ENCODE data around the gene ARHGAP19. TPM values are rescaled to one million over a fixed set of nuclear protein-coding genes. Genes with fewer than 3 reads are reported as not detected.

The ARHGAP19 gene
- total RNA-seq, 1 donor from 2014 or later: 27.8 TPM

DNA sequence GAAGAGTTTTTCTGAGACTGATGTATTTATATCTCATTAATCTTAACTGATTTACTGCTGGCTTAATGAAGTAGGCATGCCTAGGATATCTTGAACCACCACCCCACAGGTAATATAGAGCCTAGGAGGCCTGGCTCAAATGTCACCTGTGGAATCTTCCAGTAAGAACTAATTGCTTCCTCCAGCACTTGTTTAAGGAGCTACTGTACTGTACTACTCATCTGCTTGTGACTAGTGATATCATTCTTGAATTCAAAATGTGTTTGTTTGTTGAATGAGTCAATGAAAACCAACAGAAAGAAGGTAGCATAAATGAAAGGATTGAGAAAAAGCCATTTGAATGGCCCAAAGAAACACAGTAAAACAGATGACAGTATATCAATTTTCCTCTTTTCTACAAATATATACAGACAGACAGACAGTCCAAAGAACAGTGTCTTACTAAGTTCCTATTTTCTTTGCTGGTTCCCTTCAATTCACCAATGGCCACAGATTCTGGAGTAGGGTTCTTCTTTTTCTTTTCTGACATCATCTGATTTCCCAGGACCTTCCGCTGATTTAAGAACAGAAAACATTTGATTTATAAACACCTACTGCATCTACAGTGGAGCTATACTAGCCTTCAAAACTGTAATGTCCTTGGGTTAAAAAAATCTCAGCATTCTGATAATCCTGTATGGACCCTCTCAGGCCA, 63.0 kb downstream of the ARHGAP19 start:
- Mint-ChIP-seq H3K27me3 (ENCODE audit: insufficient read depth) (no peaks in the 10 kb centered on the region), H3K36me3 (ENCODE audit: low read depth) (peaks cover 38% of the 10 kb centered on the region), H3K27ac (no peak overlapping the region), H3K4me3 (no peak overlapping the region), H3K4me1 (ENCODE audit: low read depth) (peaks cover 20% of the 10 kb centered on the region), H3K9me3 (no peaks in the 10 kb centered on the region)
- DNase-seq (ENCODE audit: low spot score): no peak
- intact Hi-C loops (cut with micrococcal nuclease): loop anchor here (2.0 kb wide), 1 partner anchor 33 kb away; no protein-coding TSS in a partner anchor

GRCh38 chr10:97228775-97229157, 63.7 kb downstream of the ARHGAP19 start:
- Mint-ChIP-seq H3K36me3 (ENCODE audit: low read depth) (peaks cover 39% of the 10 kb centered on the region), H3K27me3 (ENCODE audit: insufficient read depth) (no peaks in the 10 kb centered on the region), H3K9me3 (no peaks in the 10 kb centered on the region), H3K4me3 (no peak overlapping the region), H3K4me1 (ENCODE audit: low read depth) (peaks cover 24% of the 10 kb centered on the region), H3K27ac (no peak overlapping the region)
- no peak for DNase-seq (ENCODE audit: low spot score)
- intact Hi-C loops (cut with micrococcal nuclease): no loop called here

- no peaks in the 10 kb centered on the region for H3K27me3 Mint-ChIP-seq (ENCODE audit: insufficient read depth)
- H3K4me3 Mint-ChIP-seq: no peak overlapping the region
- no peaks in the 10 kb centered on the region for H3K9me3 Mint-ChIP-seq
- peaks cover 41% of the 10 kb centered on the region for H3K36me3 Mint-ChIP-seq (ENCODE audit: low read depth)
- peaks cover 30% of the 10 kb centered on the region for H3K4me1 Mint-ChIP-seq (ENCODE audit: low read depth)
- DNase-seq (ENCODE audit: low spot score): no peak
- no peak overlapping the region for H3K27ac Mint-ChIP-seq
- intact Hi-C loops (cut with micrococcal nuclease): no loop called here
Observed at GRCh38 chr10:97228130-97228774, 64.2 kb downstream of the ARHGAP19 start.

- H3K9me3 Mint-ChIP-seq: no peaks in the 10 kb centered on the region
Observed at GRCh38 chr10:97226398-97226797, 66.0 kb downstream of the ARHGAP19 start.

GRCh38 chr10:97224483-97225435, 67.7 kb downstream of the ARHGAP19 start:
- H3K4me1 Mint-ChIP-seq (ENCODE audit: low read depth): peaks cover 18% of the 10 kb centered on the region
- no peaks in the 10 kb centered on the region for H3K27me3 Mint-ChIP-seq (ENCODE audit: insufficient read depth)
- H3K36me3 Mint-ChIP-seq (ENCODE audit: low read depth): peaks cover 36% of the 10 kb centered on the region
- intact Hi-C loops (cut with micrococcal nuclease): no loop called here
- H3K9me3 Mint-ChIP-seq: no peaks in the 10 kb centered on the region
- no peak overlapping the region for H3K27ac Mint-ChIP-seq
- H3K4me3 Mint-ChIP-seq: no peak overlapping the region
- no peak for DNase-seq (ENCODE audit: low spot score)

More at GRCh38 chr10:97226398-97226797, 66.0 kb downstream of the ARHGAP19 start:
- intact Hi-C loops (cut with micrococcal nuclease): no loop called here
- Mint-ChIP-seq H3K4me3 (no peak overlapping the region), H3K27ac (no peak overlapping the region), H3K36me3 (ENCODE audit: low read depth) (peaks cover 39% of the 10 kb centered on the region), H3K4me1 (ENCODE audit: low read depth) (peaks cover 29% of the 10 kb centered on the region), H3K27me3 (ENCODE audit: insufficient read depth) (no peaks in the 10 kb centered on the region)
- DNase-seq (ENCODE audit: low spot score): no peak

DNA sequence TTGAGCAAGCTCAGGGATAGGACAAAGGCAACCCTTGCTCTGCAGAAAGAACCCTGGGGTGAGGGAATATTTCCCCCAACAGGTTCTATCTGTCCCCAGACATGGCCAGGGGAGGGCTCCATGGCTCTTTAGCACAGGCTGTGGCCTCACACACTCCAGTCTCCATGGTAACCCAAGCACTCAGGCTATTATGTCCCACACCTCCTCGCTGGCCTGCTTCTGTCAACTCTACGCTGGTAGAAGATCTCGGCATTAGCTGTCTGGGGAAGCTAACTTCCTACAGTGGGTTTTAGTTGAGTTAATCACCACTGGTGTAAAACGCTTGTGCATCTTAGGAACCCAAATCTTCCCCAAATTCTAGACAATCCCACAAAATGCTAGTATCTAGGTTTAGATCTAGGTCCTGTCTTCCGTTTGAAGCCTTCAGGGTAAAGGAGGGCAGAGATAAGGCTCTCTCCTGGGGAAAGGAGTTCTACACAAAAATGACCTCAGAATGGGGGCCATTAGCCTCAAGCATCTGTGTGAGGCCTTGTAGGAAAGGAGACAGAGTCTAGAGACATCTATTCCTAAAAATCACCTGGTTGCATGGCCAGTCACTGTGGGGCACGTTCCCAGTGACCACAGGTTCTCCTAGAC, 70.0 kb downstream of the ARHGAP19 start:
- intact Hi-C loops (cut with micrococcal nuclease): no loop called here
- Mint-ChIP-seq H3K4me1 (ENCODE audit: low read depth) (peaks cover 36% of the 10 kb centered on the region), H3K9me3 (no peaks in the 10 kb centered on the region), H3K36me3 (ENCODE audit: low read depth) (peaks cover 25% of the 10 kb centered on the region), H3K4me3 (no peak overlapping the region), H3K27me3 (ENCODE audit: insufficient read depth) (no peaks in the 10 kb centered on the region), H3K27ac (no peak overlapping the region)
- DNase-seq (ENCODE audit: low spot score): no peak

- Mint-ChIP-seq H3K4me3 (no peak overlapping the region), H3K4me1 (ENCODE audit: low read depth) (peaks cover 45% of the 10 kb centered on the region), H3K36me3 (ENCODE audit: low read depth) (peaks cover 16% of the 10 kb centered on the region), H3K27me3 (ENCODE audit: insufficient read depth) (no peaks in the 10 kb centered on the region), H3K9me3 (no peaks in the 10 kb centered on the region), H3K27ac (no peak overlapping the region)
- no peak for DNase-seq (ENCODE audit: low spot score)
- intact Hi-C loops (cut with micrococcal nuclease): no loop called here
Observed at GRCh38 chr10:97220355-97220754, 72.1 kb downstream of the ARHGAP19 start.

GRCh38 chr10:97217299-97217698, 75.1 kb downstream of the ARHGAP19 start:
- H3K27ac Mint-ChIP-seq: no peak overlapping the region
- H3K9me3 Mint-ChIP-seq: no peaks in the 10 kb centered on the region
- no peaks in the 10 kb centered on the region for H3K27me3 Mint-ChIP-seq (ENCODE audit: insufficient read depth)
- no peak overlapping the region for H3K4me3 Mint-ChIP-seq
- peaks cover 27% of the 10 kb centered on the region for H3K4me1 Mint-ChIP-seq (ENCODE audit: low read depth)
- intact Hi-C loops (cut with micrococcal nuclease): loop anchor here (5.0 to 10.0 kb wide), 5 partner anchors 312 to 842 kb away; partner anchors contain the start of genes TLL2 and TM9SF3
- H3K36me3 Mint-ChIP-seq (ENCODE audit: low read depth): peaks cover 6% of the 10 kb centered on the region
- DNase-seq (ENCODE audit: low spot score): no peak

DNA sequence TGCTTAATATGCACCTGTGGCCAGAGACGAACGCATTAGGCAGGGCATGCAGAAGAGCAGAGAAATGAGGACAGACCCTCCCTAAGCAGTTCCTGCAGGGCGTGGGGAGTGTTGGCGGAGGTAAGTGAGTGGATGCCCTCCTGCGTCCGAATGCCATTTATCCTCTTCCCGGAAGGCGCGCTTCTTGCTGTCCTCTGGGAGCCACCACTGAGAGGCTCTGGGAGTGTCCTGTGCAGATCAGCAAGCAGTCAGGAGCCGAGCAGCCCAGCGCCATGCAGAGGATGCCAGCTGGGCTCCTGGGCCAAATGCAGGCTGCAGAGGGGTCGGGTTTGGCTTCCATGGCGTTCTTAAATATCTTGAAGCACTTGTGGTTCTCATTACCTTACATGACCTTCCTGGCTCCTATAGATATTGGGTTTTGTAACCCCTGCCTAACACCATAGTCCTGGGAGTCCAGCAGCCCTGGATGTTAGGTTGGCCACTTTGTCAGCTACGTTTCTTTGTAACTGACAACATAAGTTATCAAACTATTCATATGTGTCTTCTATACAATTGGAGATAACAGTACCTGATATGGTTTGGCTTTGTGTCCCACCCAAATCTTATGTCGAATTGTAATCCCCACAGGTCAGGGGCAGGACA, 76.7 kb downstream of the ARHGAP19 start:
- Mint-ChIP-seq H3K4me3 (no peak overlapping the region), H3K27ac (no peak overlapping the region), H3K9me3 (no peaks in the 10 kb centered on the region), H3K36me3 (ENCODE audit: low read depth) (peaks cover 6% of the 10 kb centered on the region), H3K4me1 (ENCODE audit: low read depth) (peaks cover 27% of the 10 kb centered on the region), H3K27me3 (ENCODE audit: insufficient read depth) (no peaks in the 10 kb centered on the region)
- no peak for DNase-seq (ENCODE audit: low spot score)
- intact Hi-C loops (cut with micrococcal nuclease): loop anchor here (5.0 to 10.0 kb wide), 5 partner anchors 311 to 841 kb away; partner anchors contain the start of genes TLL2 and TM9SF3

- no peaks in the 10 kb centered on the region for H3K9me3 Mint-ChIP-seq
- H3K27ac Mint-ChIP-seq: no peak overlapping the region
- DNase-seq (ENCODE audit: low spot score): no peak
- no peak overlapping the region for H3K4me3 Mint-ChIP-seq
- no peaks in the 10 kb centered on the region for H3K27me3 Mint-ChIP-seq (ENCODE audit: insufficient read depth)
- peaks cover 18% of the 10 kb centered on the region for H3K4me1 Mint-ChIP-seq (ENCODE audit: low read depth)
- intact Hi-C loops (cut with micrococcal nuclease): loop anchor here (10.0 kb wide), 4 partner anchors 309 to 839 kb away; partner anchors contain the start of gene TLL2
- H3K36me3 Mint-ChIP-seq (ENCODE audit: low read depth): peaks cover 3% of the 10 kb centered on the region
Observed at GRCh38 chr10:97213431-97213830, 79.0 kb downstream of the ARHGAP19 start.

DNA sequence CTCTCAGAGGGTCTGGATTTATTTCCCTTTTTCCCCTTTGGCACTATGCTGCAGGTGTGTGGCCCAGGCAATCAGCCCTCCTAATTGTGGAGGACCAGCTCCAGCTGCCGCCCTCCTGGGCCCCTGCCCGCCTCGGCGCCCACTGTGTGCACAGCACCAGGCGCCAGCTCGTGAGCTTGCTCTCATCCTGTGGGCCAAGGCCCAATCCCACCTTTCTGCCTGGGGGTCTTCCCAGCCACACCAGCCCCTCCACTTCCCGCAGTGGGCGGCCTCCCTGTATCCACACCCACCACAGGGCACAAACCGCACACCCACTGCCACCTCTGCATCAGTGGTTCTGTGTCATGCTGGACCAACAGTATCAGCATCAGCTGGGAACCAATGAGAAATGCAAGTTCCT, 81.2 kb downstream of the ARHGAP19 start:
- Mint-ChIP-seq H3K27ac (no peak overlapping the region), H3K4me1 (ENCODE audit: low read depth) (no peaks in the 10 kb centered on the region), H3K27me3 (ENCODE audit: insufficient read depth) (no peaks in the 10 kb centered on the region), H3K36me3 (ENCODE audit: low read depth) (no peaks in the 10 kb centered on the region), H3K4me3 (no peak overlapping the region), H3K9me3 (no peaks in the 10 kb centered on the region)
- intact Hi-C loops (cut with micrococcal nuclease): loop anchor here (2.0 to 10.0 kb wide), 5 partner anchors 130 to 836 kb away; partner anchors contain the start of gene TLL2
- DNase-seq (ENCODE audit: low spot score): no peak

GRCh38 chr10:97210543-97210960, 81.9 kb downstream of the ARHGAP19 start:
- Mint-ChIP-seq H3K27ac (no peak overlapping the region), H3K36me3 (ENCODE audit: low read depth) (no peaks in the 10 kb centered on the region), H3K9me3 (no peaks in the 10 kb centered on the region), H3K4me3 (no peak overlapping the region), H3K27me3 (ENCODE audit: insufficient read depth) (peaks cover 2% of the 10 kb centered on the region), H3K4me1 (ENCODE audit: low read depth) (no peaks in the 10 kb centered on the region)
- intact Hi-C loops (cut with micrococcal nuclease): loop anchor here (1.0 to 10.0 kb wide), 8 partner anchors 130 to 836 kb away; partner anchors contain the start of gene TLL2
- peak; percentile 41 for DNase-seq (ENCODE audit: low spot score)
